Fibroblast of pulmonary artery (primary cell): ENCODE measurements around the gene FBXO44.
A peak's percentile ranks its signal among the peaks of the same experiment; 100 is the strongest.
"Not testable (repeated sequence)": the region's sequence is repeated elsewhere in the genome, so short reads cannot be mapped to it uniquely, and the experiment has no call there.

ENCODE experiments used
- DNase-seq: peaks from one replicate; pipeline ENCODE4 v3.0.0-alpha.2; 2010; ENCODE audit warnings: low read depth
- H3K4me3 ChIP-seq: replicated peaks from 2 replicates; pipeline ENCODE4 v1.5.1; 2011; ENCODE audit warnings: low read depth, mild to moderate bottlenecking, control low read depth, low read length, moderate library complexity
- TF ChIP-seq, protein P1 (sequence below): IDR thresholded peaks from 2 replicates; pipeline ENCODE4 v1.5.1; 2011; ENCODE audit warnings: mild to moderate bottlenecking, control low read depth, low read length, inconsistent platforms; ENCODE audit errors: missing control alignments

The FBXO44 gene, protein sequence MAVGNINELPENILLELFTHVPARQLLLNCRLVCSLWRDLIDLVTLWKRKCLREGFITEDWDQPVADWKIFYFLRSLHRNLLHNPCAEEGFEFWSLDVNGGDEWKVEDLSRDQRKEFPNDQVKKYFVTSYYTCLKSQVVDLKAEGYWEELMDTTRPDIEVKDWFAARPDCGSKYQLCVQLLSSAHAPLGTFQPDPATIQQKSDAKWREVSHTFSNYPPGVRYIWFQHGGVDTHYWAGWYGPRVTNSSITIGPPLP

DNA sequence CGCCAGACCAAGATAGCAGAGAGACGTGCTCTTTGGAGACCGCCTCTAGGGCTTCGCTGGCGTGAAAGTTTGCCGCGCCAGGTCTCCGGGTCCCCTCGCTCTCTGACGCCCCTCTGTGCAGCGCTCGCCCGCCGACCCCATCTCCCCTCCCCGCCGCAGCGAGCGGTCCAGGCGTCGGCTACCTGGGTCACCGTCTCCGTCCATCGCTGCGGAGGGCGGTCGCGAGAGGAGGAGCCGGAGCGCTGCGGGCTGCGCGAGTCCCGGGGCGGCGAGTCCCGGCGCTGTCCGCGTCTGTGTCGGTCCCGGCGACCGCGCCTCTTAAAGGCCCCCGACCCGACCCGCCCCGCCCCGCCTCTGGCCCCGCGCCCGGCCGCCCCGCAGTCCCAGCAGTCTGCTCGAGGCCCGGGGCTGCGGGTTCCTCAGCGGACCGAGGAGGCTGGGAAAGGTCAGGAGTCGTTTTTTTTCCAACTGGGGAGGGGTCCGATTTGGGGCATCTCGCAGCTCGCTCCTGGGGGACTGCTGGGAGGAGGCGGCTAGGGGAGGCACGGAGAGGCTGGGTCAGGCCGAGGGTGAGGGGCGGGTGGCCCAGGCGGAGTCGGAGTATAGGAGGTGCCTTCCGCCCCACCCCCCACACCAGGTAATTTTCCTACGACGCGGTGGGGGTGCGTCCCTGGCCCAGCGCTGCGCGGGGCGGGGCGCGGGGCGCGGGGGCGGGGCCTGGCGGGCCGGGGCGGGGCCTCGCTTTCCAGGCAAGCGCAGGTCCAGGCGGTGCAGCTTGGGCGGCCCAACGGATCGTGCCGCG, at the start of gene FBXO44, which contains the start of gene FBXO2:
TSS of gene FBXO44 (plus strand) at position 741 of the 802 bp plus-strand sequence. CDS start 959 bp downstream, outside the sequence.
TSS of gene FBXO2 (minus strand) at position 293 of the 802 bp plus-strand sequence. CDS start at position 204, 89 bp downstream.
- TF ChIP-seq, protein P1, sequence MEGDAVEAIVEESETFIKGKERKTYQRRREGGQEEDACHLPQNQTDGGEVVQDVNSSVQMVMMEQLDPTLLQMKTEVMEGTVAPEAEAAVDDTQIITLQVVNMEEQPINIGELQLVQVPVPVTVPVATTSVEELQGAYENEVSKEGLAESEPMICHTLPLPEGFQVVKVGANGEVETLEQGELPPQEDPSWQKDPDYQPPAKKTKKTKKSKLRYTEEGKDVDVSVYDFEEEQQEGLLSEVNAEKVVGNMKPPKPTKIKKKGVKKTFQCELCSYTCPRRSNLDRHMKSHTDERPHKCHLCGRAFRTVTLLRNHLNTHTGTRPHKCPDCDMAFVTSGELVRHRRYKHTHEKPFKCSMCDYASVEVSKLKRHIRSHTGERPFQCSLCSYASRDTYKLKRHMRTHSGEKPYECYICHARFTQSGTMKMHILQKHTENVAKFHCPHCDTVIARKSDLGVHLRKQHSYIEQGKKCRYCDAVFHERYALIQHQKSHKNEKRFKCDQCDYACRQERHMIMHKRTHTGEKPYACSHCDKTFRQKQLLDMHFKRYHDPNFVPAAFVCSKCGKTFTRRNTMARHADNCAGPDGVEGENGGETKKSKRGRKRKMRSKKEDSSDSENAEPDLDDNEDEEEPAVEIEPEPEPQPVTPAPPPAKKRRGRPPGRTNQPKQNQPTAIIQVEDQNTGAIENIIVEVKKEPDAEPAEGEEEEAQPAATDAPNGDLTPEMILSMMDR, result no peak
- DNase-seq, result no peak
- H3K4me3 ChIP-seq, result peak within 1 kb of the TSS; percentile 59

DNA sequence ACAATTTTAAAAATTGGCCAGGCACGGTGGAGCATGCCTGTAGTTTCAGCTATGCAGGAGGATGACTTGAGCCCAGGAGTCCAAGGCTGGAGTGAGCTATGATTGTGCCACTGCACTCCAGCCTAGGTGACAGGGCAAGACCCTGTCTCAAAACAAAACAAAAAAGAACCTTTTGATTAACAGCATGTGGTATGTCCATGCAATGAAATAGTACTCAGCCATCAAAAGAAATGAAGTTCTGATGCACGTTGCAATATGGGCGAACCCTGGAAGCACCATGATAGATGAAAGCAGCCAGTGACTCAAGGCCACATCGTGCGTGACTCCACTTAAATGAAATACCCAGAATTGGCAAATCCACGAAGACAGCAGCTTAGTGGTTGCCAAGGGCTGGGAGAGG, 47.9 kb upstream of the FBXO44 start:
- DNase-seq, result no peak
- no peak overlapping the region for H3K4me3 ChIP-seq
- TF ChIP-seq, protein P1, result no peak

DNA sequence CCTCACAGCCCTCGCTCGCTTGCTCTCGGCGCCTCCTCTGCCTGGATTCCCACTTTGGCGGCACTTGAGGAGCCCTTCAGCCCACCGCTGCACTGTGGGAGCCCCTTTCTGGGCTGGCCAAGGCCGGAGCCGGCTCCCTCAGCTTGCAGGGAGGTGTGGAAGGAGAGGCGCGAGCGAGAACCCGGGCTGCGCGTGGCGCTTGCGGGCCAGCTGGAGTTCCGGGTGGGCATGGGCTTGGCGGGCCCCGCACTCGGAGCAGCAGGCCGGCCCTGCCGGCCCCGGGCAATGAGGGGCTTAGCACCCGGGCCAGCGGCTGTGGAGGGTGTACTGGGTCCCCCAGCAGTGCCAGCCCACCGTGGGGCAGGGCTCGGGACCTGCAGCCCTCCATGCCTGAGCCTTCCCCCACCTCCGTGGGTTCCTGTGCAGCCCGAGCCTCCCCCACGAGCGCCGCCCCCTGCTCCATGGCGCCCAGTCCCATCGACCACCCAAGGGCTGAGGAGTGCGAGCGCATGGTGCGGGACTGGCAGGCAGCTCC, 46.0 kb upstream of the FBXO44 start:
- not testable (repeated sequence) for DNase-seq, H3K4me3 ChIP-seq

DNA sequence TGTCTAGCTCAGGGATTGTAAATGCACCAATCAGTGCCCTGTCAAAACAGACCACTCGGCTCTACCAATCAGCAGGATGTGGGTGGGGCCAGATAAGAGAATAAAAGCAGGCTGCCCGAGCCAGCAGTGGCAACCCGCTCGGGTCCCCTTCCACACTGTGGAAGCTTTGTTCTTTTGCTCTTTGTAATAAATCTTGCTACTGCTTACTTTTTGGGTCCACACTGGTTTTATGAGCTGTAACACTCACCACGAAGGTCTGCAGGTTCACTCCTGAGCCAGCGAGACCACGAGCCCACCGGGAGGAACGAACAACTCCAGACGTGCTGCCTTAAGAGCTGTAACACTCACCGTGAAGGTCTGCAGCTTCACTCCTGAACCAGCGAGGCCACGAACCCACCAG, 45.3 kb upstream of the FBXO44 start:
- not testable (repeated sequence) for H3K4me3 ChIP-seq, DNase-seq

DNA sequence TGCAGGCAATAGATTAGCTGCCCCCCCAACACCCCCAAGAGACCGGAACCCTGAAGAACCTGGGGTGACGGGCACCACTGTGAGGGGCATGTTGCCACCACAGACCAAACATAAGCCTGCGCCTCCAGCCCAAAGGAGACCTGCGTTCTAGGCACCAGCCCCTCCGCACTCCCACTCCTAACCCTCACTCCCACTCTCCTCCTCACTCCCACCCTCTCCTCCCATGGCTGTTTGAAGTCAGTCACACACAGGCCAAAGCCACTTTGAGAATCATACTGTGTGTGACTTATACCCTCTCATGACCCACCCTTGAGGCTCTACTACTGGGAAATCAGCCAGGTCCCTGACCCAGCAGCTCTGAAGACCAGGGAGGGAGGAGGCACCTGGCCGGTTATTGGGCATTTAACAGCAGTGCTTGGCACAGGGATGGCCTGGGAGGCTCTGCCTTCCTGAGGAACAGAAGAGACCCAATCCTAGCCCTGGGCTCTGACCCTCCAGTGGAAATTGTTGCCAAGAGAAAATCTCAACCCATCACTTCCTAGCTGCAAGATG, 44.0 kb upstream of the FBXO44 start:
- TF ChIP-seq, protein P1, result no peak
- no peak for DNase-seq
- no peak overlapping the region for H3K4me3 ChIP-seq

DNA sequence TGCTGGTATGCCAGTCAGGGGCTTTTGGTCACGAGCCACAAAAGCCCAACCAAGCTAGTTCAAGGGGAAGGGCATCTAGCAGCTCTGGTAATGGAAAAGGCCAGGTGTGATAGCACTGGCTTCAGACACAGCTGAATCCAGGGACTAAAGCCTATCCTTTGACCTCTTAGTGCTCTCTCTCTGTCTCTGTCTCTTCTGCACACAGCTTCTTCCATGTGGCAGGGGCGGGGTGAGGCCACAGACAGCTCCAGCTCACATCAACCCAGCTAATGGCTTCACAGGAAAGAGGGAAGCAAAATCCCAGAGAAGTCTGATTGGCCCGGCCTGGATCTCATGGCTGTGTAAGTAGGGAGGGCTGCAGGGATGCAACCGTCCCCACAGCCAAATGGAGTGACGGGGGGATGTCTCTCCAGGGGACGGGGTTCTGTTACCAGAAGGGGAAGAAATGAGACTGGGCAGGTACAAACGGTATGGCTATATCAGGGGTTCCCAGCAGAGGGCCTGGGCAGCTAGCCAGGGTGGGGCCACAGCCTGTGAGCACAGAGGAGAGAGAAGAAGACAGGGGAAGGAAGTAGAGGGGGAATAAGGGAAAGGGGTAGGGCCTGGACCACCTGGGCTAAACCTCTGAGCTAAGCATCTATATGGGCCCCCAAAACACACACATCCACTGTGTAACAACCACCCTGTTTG, 42.9 kb upstream of the FBXO44 start:
- DNase-seq, result no peak
- TF ChIP-seq, protein P1, result no peak
- H3K4me3 ChIP-seq, result no peak overlapping the region

DNA sequence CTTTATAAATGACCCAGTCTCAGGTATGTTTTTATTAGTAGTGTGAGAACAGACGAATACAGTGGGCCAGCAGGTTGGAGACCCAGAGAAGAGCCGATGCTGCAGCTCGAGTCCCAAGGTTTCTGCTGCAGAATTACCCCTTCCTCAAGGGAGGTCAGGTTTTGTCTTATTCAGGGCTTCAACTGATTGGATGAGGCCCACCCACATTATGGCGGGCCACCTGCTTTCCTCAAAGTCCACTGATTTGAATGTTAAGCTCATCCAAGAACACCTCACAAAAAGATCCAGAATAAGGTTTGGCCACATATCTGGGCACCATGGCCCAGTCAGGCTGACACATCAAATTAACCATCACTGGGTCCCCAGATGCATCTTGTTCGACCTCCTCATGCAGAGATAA, 41.3 kb upstream of the FBXO44 start:
- DNase-seq, result no peak
- TF ChIP-seq, protein P1, result no peak
- no peak overlapping the region for H3K4me3 ChIP-seq
